Measurements from ENCODE around the gene TRAK2.
"Not testable (repeated sequence)": the region's sequence is repeated elsewhere in the genome, so short reads cannot be mapped to it uniquely, and the experiment has no call there.

Gene TRAK2

DNA sequence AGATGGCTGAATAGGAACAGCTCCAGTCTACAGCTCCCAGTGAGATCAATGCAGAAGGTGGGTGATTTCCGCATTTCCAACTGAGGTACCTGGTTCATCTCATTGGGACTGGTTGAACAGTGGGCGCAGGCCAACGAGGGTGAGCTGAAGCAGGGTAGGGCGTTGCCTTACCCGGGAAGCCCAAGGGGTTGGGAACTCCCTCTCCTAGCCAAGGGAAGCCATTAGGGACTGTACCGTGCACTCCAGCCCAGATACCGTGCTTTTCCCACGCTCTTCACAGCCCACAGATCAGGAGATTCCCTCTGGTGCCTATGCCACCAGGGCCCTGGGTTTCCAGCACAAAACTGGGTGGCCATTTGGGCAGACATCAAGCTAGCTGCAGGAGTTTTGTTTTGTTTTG lies 81.9 kb downstream of the TRAK2 start:
- H3K27ac ChIP-seq (ENCODE audit: low read depth, low read length); H3K79me2 ChIP-seq (ENCODE audit: control insufficient read depth, insufficient read depth, low read length, poor library complexity); H4K12ac ChIP-seq (ENCODE audit: low read depth, low read length); H4K91ac ChIP-seq (ENCODE audit: low read depth, low read length); H2BK12ac ChIP-seq (ENCODE audit: low read length); H3K36me3 ChIP-seq (ENCODE audit: control insufficient read depth in 1 of 2, insufficient read depth in 2 of 2, low read length in 2 of 2); H2AK5ac ChIP-seq (ENCODE audit: low read length); DNase-seq; H2AFZ ChIP-seq (ENCODE audit: insufficient read depth, low read length, poor library complexity); H3K23ac ChIP-seq (ENCODE audit: low read length); H3K18ac ChIP-seq (ENCODE audit: low read length); H3K4me1 ChIP-seq (ENCODE audit: control insufficient read depth in 1 of 2, insufficient read depth in 2 of 2, low read length in 2 of 2); H2BK120ac ChIP-seq (ENCODE audit: insufficient read depth, low read length, poor library complexity); H3K14ac ChIP-seq (ENCODE audit: low read length); H3K27me3 ChIP-seq (ENCODE audit: insufficient read depth, low read length); H3K79me1 ChIP-seq (ENCODE audit: low read length); H3K9ac ChIP-seq (ENCODE audit: low read length); H2BK5ac ChIP-seq (ENCODE audit: low read depth, low read length, poor library complexity); H3K4me3 ChIP-seq (ENCODE audit: low read depth, low read length); H3K9me3 ChIP-seq (ENCODE audit: insufficient read depth, low read depth, low read length); H4K8ac ChIP-seq (ENCODE audit: low read depth, low read length); H3K4ac ChIP-seq (ENCODE audit: low read depth, low read length); H3K4me2 ChIP-seq (ENCODE audit: low read length): not testable (repeated sequence)
- WGBS (ENCODE audit: extremely low coverage, insufficient coverage, insufficient read length) = no CpG with 5 or more reads among the region's 8 CpGs

DNA sequence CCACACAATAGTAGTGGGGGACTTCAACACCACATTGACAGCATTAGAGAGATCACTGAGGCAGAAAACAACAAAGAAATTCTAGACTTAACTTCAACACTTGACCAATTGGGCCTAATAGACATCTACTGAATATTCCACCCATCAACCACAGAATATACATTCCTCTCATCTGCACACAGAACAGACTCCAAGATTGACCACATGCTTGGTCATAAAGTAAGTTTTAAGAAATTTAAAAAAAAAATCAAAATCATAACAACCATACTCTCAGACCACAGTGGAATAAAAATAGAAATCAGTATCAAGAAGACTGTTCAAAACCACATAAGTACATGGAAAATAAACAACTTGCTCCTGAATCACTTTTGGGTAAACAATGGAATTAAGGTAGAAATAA lies 85.1 kb downstream of the TRAK2 start:
- no peaks in the 10 kb centered on the region for H3K79me1 ChIP-seq (ENCODE audit: low read length)
- no peak overlapping the region for H3K23ac ChIP-seq (ENCODE audit: low read length)
- no peak for DNase-seq
- no peak overlapping the region for H2AK5ac ChIP-seq (ENCODE audit: low read length)
- no peak overlapping the region for H3K4ac ChIP-seq (ENCODE audit: low read depth, low read length)
- H3K27me3 ChIP-seq (ENCODE audit: insufficient read depth, low read length) = no peaks in the 10 kb centered on the region
- no peak overlapping the region for H4K8ac ChIP-seq (ENCODE audit: low read depth, low read length)
- H3K14ac ChIP-seq (ENCODE audit: low read length) = no peak overlapping the region
- H4K91ac ChIP-seq (ENCODE audit: low read depth, low read length) = no peak overlapping the region
- H2BK5ac ChIP-seq (ENCODE audit: low read depth, low read length, poor library complexity) = no peak overlapping the region
- no peak overlapping the region for H3K9ac ChIP-seq (ENCODE audit: low read length)
- no peak overlapping the region for H3K27ac ChIP-seq (ENCODE audit: low read depth, low read length)
- H3K4me3 ChIP-seq (ENCODE audit: low read depth, low read length) = no peak overlapping the region
- no peaks in the 10 kb centered on the region for H3K79me2 ChIP-seq (ENCODE audit: control insufficient read depth, insufficient read depth, low read length, poor library complexity)
- no peak overlapping the region for H2BK120ac ChIP-seq (ENCODE audit: insufficient read depth, low read length, poor library complexity)
- no peak overlapping the region for H3K4me2 ChIP-seq (ENCODE audit: low read length)
- no peak overlapping the region for H2AFZ ChIP-seq (ENCODE audit: insufficient read depth, low read length, poor library complexity)
- H3K36me3 ChIP-seq (ENCODE audit: control insufficient read depth in 1 of 2, insufficient read depth in 2 of 2, low read length in 2 of 2) = peaks cover 2% of the 10 kb centered on the region in 2 experiments
- H2BK12ac ChIP-seq (ENCODE audit: low read length) = no peak overlapping the region
- H3K9me3 ChIP-seq (ENCODE audit: insufficient read depth, low read depth, low read length) = peaks cover 8% of the 10 kb centered on the region
- no peak overlapping the region for H4K12ac ChIP-seq (ENCODE audit: low read depth, low read length)
- peaks cover 2 to 8% of the 10 kb centered on the region in 2 experiments for H3K4me1 ChIP-seq (ENCODE audit: control insufficient read depth in 1 of 2, insufficient read depth in 2 of 2, low read length in 2 of 2)
- H3K18ac ChIP-seq (ENCODE audit: low read length) = no peak overlapping the region

GRCh38 chr2:201363857-201364560 lies 87.2 kb downstream of the TRAK2 start:
- Histone ChIP-seq H3K4me2 (ENCODE audit: low read length) (no peak overlapping the region), H3K36me3 (ENCODE audit: control insufficient read depth in 1 of 2, insufficient read depth in 2 of 2, low read length in 2 of 2) (peaks cover 0 to 2% of the 10 kb centered on the region in 2 experiments), H3K9me3 (ENCODE audit: insufficient read depth, low read depth, low read length) (peaks cover 8% of the 10 kb centered on the region), H2BK12ac (ENCODE audit: low read length) (no peak overlapping the region), H2BK5ac (ENCODE audit: low read depth, low read length, poor library complexity) (no peak overlapping the region), H3K27ac (ENCODE audit: low read depth, low read length) (no peak overlapping the region), H2AK5ac (ENCODE audit: low read length) (no peak overlapping the region), H4K8ac (ENCODE audit: low read depth, low read length) (no peak overlapping the region), H2AFZ (ENCODE audit: insufficient read depth, low read length, poor library complexity) (no peak overlapping the region), H3K27me3 (ENCODE audit: insufficient read depth, low read length) (no peaks in the 10 kb centered on the region), H3K14ac (ENCODE audit: low read length) (no peak overlapping the region), H3K4ac (ENCODE audit: low read depth, low read length) (no peak overlapping the region), H3K79me2 (ENCODE audit: control insufficient read depth, insufficient read depth, low read length, poor library complexity) (no peaks in the 10 kb centered on the region), H3K23ac (ENCODE audit: low read length) (no peak overlapping the region), H4K91ac (ENCODE audit: low read depth, low read length) (no peak overlapping the region), H3K79me1 (ENCODE audit: low read length) (no peaks in the 10 kb centered on the region), H2BK120ac (ENCODE audit: insufficient read depth, low read length, poor library complexity) (no peak overlapping the region), H3K4me3 (ENCODE audit: low read depth, low read length) (no peak overlapping the region), H3K18ac (ENCODE audit: low read length) (no peak overlapping the region), H3K9ac (ENCODE audit: low read length) (no peak overlapping the region), H4K12ac (ENCODE audit: low read depth, low read length) (no peak overlapping the region), H3K4me1 (ENCODE audit: control insufficient read depth in 1 of 2, insufficient read depth in 2 of 2, low read length in 2 of 2) (peaks cover 2 to 8% of the 10 kb centered on the region in 2 experiments)
- no CpG with 5 or more reads among the region's 2 CpGs for WGBS (ENCODE audit: extremely low coverage, insufficient coverage, insufficient read length)
- peak; percentile 24 to 74 for DNase-seq

DNA sequence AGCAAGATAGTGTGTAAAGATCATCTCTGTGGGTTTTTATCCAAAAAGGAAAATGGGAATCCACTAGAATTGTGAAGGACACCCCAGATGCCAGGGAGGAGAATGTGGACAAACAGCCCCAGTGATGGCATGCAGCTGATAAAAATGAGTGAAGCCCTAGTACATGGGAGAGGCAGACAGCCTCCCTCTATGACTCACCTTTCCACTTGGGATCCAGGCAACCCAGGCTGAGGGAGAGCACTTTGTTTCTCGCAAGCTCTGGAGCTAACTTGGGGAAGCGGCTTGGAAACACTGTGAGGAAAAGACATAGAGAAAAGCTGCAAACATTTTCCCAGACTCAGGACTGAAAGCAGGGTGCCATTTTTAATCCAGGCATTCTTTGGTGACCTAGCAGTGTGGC lies 88.9 kb downstream of the TRAK2 start:
- Histone ChIP-seq H4K8ac (ENCODE audit: low read depth, low read length) (no peak overlapping the region), H2BK5ac (ENCODE audit: low read depth, low read length, poor library complexity) (no peak overlapping the region), H2BK120ac (ENCODE audit: insufficient read depth, low read length, poor library complexity) (no peak overlapping the region), H2AFZ (ENCODE audit: insufficient read depth, low read length, poor library complexity) (no peak overlapping the region), H3K27me3 (ENCODE audit: insufficient read depth, low read length) (no peaks in the 10 kb centered on the region), H2BK12ac (ENCODE audit: low read length) (no peak overlapping the region), H4K12ac (ENCODE audit: low read depth, low read length) (no peak overlapping the region), H3K4me3 (ENCODE audit: low read depth, low read length) (no peak overlapping the region), H3K4me1 (ENCODE audit: control insufficient read depth in 1 of 2, insufficient read depth in 2 of 2, low read length in 2 of 2) (peaks cover 4 to 8% of the 10 kb centered on the region in 2 experiments), H3K79me1 (ENCODE audit: low read length) (no peaks in the 10 kb centered on the region), H3K4me2 (ENCODE audit: low read length) (no peak overlapping the region), H3K9me3 (ENCODE audit: insufficient read depth, low read depth, low read length) (peaks cover 8% of the 10 kb centered on the region), H3K14ac (ENCODE audit: low read length) (no peak overlapping the region), H3K27ac (ENCODE audit: low read depth, low read length) (no peak overlapping the region), H2AK5ac (ENCODE audit: low read length) (no peak overlapping the region), H3K23ac (ENCODE audit: low read length) (no peak overlapping the region), H3K9ac (ENCODE audit: low read length) (no peak overlapping the region), H3K36me3 (ENCODE audit: control insufficient read depth in 1 of 2, insufficient read depth in 2 of 2, low read length in 2 of 2) (peaks cover 0 to 2% of the 10 kb centered on the region in 2 experiments), H3K18ac (ENCODE audit: low read length) (no peak overlapping the region), H3K4ac (ENCODE audit: low read depth, low read length) (no peak overlapping the region), H3K79me2 (ENCODE audit: control insufficient read depth, insufficient read depth, low read length, poor library complexity) (no peaks in the 10 kb centered on the region), H4K91ac (ENCODE audit: low read depth, low read length) (no peak overlapping the region)
- WGBS (ENCODE audit: extremely low coverage, insufficient coverage, insufficient read length) = no CpG with 5 or more reads among the region's 2 CpGs
- DNase-seq = no peak
